Osteoblast (primary cell): ENCODE results near the gene PCCA. TPM values are rescaled to one million over a fixed set of nuclear protein-coding genes. Genes with fewer than 3 reads are reported as not detected.

ENCODE experiments used
- DNase-seq: peaks from one replicate; pipeline ENCODE4 v3.0.0; 2011; ENCODE audit warnings: low spot score, mixed read lengths; ENCODE audit not compliant: insufficient read length; ENCODE audit errors: missing footprints
- H2AFZ ChIP-seq: 2 replicates; pipeline ENCODE4 v1.6.0; 2011; ENCODE audit warnings: mild to moderate bottlenecking, low read length
- H3K27ac ChIP-seq: 2 replicates; pipeline ENCODE4 v1.5.1; 2011; ENCODE audit warnings: mild to moderate bottlenecking, low read depth, low read length, moderate library complexity
- H3K27me3 ChIP-seq: 2 replicates; pipeline ENCODE4 v1.6.0; 2012; ENCODE audit warnings: mild to moderate bottlenecking, control low read depth, inconsistent platforms, low read length, moderate library complexity; ENCODE audit not compliant: insufficient read depth
- H3K36me3 ChIP-seq: 2 replicates; pipeline ENCODE4 v1.5.1; 2011; ENCODE audit warnings: mild to moderate bottlenecking, low read length, control low read depth, moderate library complexity; ENCODE audit not compliant: insufficient read depth
- H3K4me1 ChIP-seq: 2 replicates; pipeline ENCODE4 v1.5.1; 2011; ENCODE audit warnings: mild to moderate bottlenecking, low read length, control low read depth, moderate library complexity; ENCODE audit not compliant: insufficient read depth
- H3K4me2 ChIP-seq: 2 replicates; pipeline ENCODE4 v1.6.0; 2011; ENCODE audit warnings: mild to moderate bottlenecking, low read length; ENCODE audit not compliant: insufficient read depth
- H3K4me3 ChIP-seq: fragments of 200-600 bp; sonication (generic); 3 replicates; pipeline ENCODE4 v1.5.1; 2012; ENCODE audit warnings: mild to moderate bottlenecking, low read length, inconsistent platforms; ENCODE audit not compliant: insufficient read depth
- H3K79me2 ChIP-seq: 2 replicates; pipeline ENCODE4 v1.6.0; 2012; ENCODE audit warnings: mild to moderate bottlenecking, low read length, control low read depth, inconsistent platforms; ENCODE audit not compliant: insufficient read depth
- H3K9me3 ChIP-seq: 2 replicates; pipeline ENCODE4 v1.5.1; 2011; ENCODE audit warnings: low read depth, low read length, control low read depth
- H4K20me1 ChIP-seq: 2 replicates; pipeline ENCODE4 v1.6.0; 2012; ENCODE audit warnings: mild to moderate bottlenecking, low read length, control low read depth; ENCODE audit not compliant: insufficient read depth
- CTCF ChIP-seq: IDR thresholded peaks from 2 replicates; pipeline ENCODE4 v1.5.1; 2011; ENCODE audit warnings: mild to moderate bottlenecking, low read depth, low read length, moderate library complexity; ENCODE audit errors: extremely low read depth
- total RNA-seq: library from RNA; depleted of rRNA; stranded (reverse); fragments of >200 nt; gene quantifications from 2 replicates; pipeline ENCODE4 v1.2.3, GENCODE V29; 2012

The PCCA gene
- total RNA-seq, 1 donor, result 40.5 TPM

GRCh38 chr13:100529666-100530377 is 440.9 kb downstream of the PCCA start:
- Histone ChIP-seq H3K27me3 (no peaks in the 10 kb centered on the region), H3K79me2 (no peaks in the 10 kb centered on the region)
- DNase-seq, result peak; percentile 3

GRCh38 chr13:100530671-100531213 is 441.8 kb downstream of the PCCA start:
- no peak for TF ChIP-seq CTCF
- DNase-seq, result peak; percentile 22
- peaks cover 2% of the 10 kb centered on the region for H4K20me1 ChIP-seq
- H3K4me2 ChIP-seq, result no peak overlapping the region
- H3K79me2 ChIP-seq, result no peaks in the 10 kb centered on the region
- H3K9me3 ChIP-seq, result no peaks in the 10 kb centered on the region
- H3K36me3 ChIP-seq, result peaks cover 6% of the 10 kb centered on the region
- H3K27ac ChIP-seq, result no peak overlapping the region
- no peak overlapping the region for H3K4me3 ChIP-seq
- H2AFZ ChIP-seq, result no peak overlapping the region
- peaks cover 5% of the 10 kb centered on the region for H3K4me1 ChIP-seq
- no peaks in the 10 kb centered on the region for H3K27me3 ChIP-seq

More at GRCh38 chr13:100529666-100530377, 440.9 kb downstream of the PCCA start:
- H3K4me2 ChIP-seq, result no peak overlapping the region
- H3K27ac ChIP-seq, result no peak overlapping the region
- H2AFZ ChIP-seq, result no peak overlapping the region
- H4K20me1 ChIP-seq, result peaks cover 2% of the 10 kb centered on the region
- no peaks in the 10 kb centered on the region for H3K9me3 ChIP-seq
- peaks cover 6% of the 10 kb centered on the region for H3K36me3 ChIP-seq
- TF ChIP-seq CTCF, result no peak
- no peaks in the 10 kb centered on the region for H3K4me1 ChIP-seq
- H3K4me3 ChIP-seq, result no peak overlapping the region

- TF ChIP-seq CTCF, result no peak
- Histone ChIP-seq H2AFZ (no peak overlapping the region), H4K20me1 (peaks cover 2% of the 10 kb centered on the region), H3K27me3 (no peaks in the 10 kb centered on the region), H3K4me3 (no peak overlapping the region), H3K36me3 (peaks cover 6% of the 10 kb centered on the region), H3K27ac (no peak overlapping the region), H3K4me1 (peaks cover 5% of the 10 kb centered on the region), H3K4me2 (no peak overlapping the region), H3K9me3 (no peaks in the 10 kb centered on the region), H3K79me2 (no peaks in the 10 kb centered on the region)
- peak; percentile 65 for DNase-seq
These were observed 443.3 kb downstream of the PCCA start for GRCh38 chr13:100532090-100532766.

DNA sequence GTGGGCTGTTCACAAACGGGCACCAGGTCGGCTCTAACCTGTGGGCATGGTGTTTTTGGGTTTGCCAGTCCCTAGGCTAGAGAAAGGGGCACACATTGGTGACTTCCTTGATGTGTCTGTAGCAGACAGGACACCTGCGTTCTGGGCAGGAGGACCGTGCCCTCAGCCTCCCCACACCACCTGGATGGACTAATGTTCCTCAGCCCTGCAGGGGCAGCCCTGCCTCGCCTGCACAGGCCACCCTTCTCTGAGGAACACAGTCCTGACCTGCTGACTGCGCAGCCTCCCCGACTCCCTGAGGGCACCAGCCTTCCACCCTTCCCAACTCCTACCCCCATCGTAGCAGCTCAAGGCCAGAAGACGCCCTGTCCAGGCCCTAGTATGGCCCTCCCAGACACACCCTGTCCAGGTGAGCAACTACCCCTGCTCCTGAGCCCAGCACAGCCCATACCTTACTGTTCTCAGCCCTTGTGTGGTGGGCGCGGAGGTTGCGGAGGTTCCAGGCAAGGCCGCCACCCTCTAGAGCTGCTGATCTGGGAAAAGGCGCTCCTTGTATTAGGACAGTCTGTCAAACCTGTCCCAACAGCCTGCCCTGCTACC is 444.0 kb downstream of the PCCA start:
- H3K79me2 ChIP-seq, result no peaks in the 10 kb centered on the region
- no peak overlapping the region for H3K4me3 ChIP-seq
- H3K4me2 ChIP-seq, result no peak overlapping the region
- no peaks in the 10 kb centered on the region for H3K27me3 ChIP-seq
- TF ChIP-seq CTCF, result no peak
- DNase-seq, result peak; percentile 73
- H3K36me3 ChIP-seq, result peaks cover 6% of the 10 kb centered on the region
- H3K27ac ChIP-seq, result no peak overlapping the region
- H3K4me1 ChIP-seq, result peaks cover 5% of the 10 kb centered on the region
- H2AFZ ChIP-seq, result no peak overlapping the region
- H4K20me1 ChIP-seq, result peaks cover 2% of the 10 kb centered on the region
- H3K9me3 ChIP-seq, result no peaks in the 10 kb centered on the region
